ENCODE data around the gene NDUFAF4. TPM values are rescaled to one million over a fixed set of nuclear protein-coding genes. Genes with fewer than 3 reads are reported as not detected.

Gene NDUFAF4
- total and polyA plus RNA-seq, 2 of the 8 experiments (the other 6 are each of a cell fraction or from before 2014, with no cell fraction given) = 21.9 to 84.4 TPM

DNA sequence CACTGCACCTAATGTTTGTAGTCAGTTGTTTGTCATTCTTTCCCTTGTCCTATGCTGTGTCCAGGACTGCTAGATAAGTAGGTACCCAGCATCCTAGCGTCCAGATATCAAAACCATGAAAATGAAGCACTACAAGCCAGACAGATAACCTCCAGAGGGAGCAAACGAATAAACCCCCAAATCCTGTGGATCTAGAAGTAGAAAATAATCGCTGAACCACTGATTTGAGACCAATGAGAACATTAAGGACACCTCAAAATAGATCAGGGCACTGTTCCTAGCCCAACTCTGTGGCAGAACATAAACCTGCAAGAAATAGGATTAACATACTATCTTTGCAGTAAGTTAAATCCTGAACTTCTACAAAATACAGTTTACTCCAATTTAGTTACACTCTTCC lies 25.7 kb upstream of the NDUFAF4 start:
- H3K23me2 ChIP-seq (ENCODE audit: low read depth, low read length) = peaks cover 8% of the 10 kb centered on the region
- H4K91ac ChIP-seq (replicated peaks; ENCODE audit: insufficient read length, low read length) = no peak overlapping the region
- no peak overlapping the region for H3K18ac ChIP-seq (ENCODE audit: extremely low read depth, low read length)
- no peak overlapping the region for H2BK5ac ChIP-seq (ENCODE audit: low read depth, low read length)
- peak overlapping the region in 2 of 4 experiments; percentile 92 to 100; a peak in 3 of 8 replicates for H3K4me3 ChIP-seq (ENCODE audit: extremely low read depth in 1 of 4, insufficient read depth in 2 of 4, low read depth in 3 of 4, low read length in 4 of 4)
- ChIA-PET POLR2A (ENCODE audit: partially characterized antibody) (interaction anchor here (1.4 kb wide), 1 partner anchor 27 kb away, joined by 3 read pairs; no protein-coding TSS in a partner anchor), CTCF (ENCODE audit: partially characterized antibody) (interaction anchor here (2.9 kb wide), 2 partner anchors 24 to 135 kb away, joined by 9 to 26 read pairs; partner anchors contain the start of gene NDUFAF4)
- FAIRE-seq (no peak), DNase-seq (ENCODE audit: low read depth in 1 of 2, low spot score in 2 of 2) (no peak)
- H2BK120ac ChIP-seq (replicated peaks; ENCODE audit: low read depth, low read length) = no peak overlapping the region
- H3K9me3 ChIP-seq (ENCODE audit: insufficient read depth in 2 of 2, low read depth in 1 of 2, low read length in 1 of 2) = no peaks in the 10 kb centered on the region
- no peak overlapping the region for H3K14ac ChIP-seq (ENCODE audit: insufficient read length)
- H3K79me1 ChIP-seq (ENCODE audit: low read depth, low read length) = no peaks in the 10 kb centered on the region
- no peaks in the 10 kb centered on the region for H3K27me3 ChIP-seq (replicated peaks in 1 of 4; ENCODE audit: control insufficient read depth in 3 of 4, extremely low read depth in 1 of 4, insufficient read depth in 3 of 4, low read length in 3 of 4)
- H3K79me2 ChIP-seq (ENCODE audit: control insufficient read depth in 1 of 2, insufficient read depth in 2 of 2, low read length in 2 of 2) = no peaks in the 10 kb centered on the region
- WGBS, 2 experiments (ENCODE audit: extremely low coverage in 1 of 2, insufficient coverage in 1 of 2, insufficient read length in 1 of 2, insufficient replicate concordance in 2 of 2, low coverage in 1 of 2, low lambda C conversion rate in 2 of 2, missing lambda C conversion rate in 1 of 2) = 90% methylated on average over 3 of the region's 3 CpGs; no CpG with 5 or more reads in 1 of the 2 experiments
- H2AFZ ChIP-seq (ENCODE audit: low read length) = 0 out of 2 replicates have a peak overlapping the region, but pooled peaks have one; percentile 94
- H3K4me1 ChIP-seq (replicated peaks in 1 of 4; ENCODE audit: control insufficient read depth in 3 of 4, insufficient read depth in 4 of 4, low read length in 3 of 4) = peaks cover 0 to 7% (median 4%) of the 10 kb centered on the region in 4 experiments; a peak in 5 of 7 replicates
- H4K20me1 ChIP-seq (replicated peaks in 1 of 2; ENCODE audit: control insufficient read depth in 1 of 2, insufficient read depth in 2 of 2, low read length in 2 of 2) = no peaks in the 10 kb centered on the region
- H2BK20ac ChIP-seq (ENCODE audit: low read length) = no peak overlapping the region
- H3K4ac ChIP-seq (replicated peaks; ENCODE audit: insufficient read length, low read depth, low read length) = no peak overlapping the region
- H2BK12ac ChIP-seq (ENCODE audit: low read depth, low read length) = no peak overlapping the region
- no peaks in the 10 kb centered on the region for H3K36me3 ChIP-seq (ENCODE audit: control insufficient read depth in 2 of 4, insufficient read depth in 4 of 4, low read length in 3 of 4)
- H3K23ac ChIP-seq (ENCODE audit: insufficient read length) = no peak overlapping the region
- no peak overlapping the region for H2BK15ac ChIP-seq (ENCODE audit: low read length)
- H3K27ac ChIP-seq (ENCODE audit: low read depth, low read length) = no peak overlapping the region
- no peak overlapping the region for H4K5ac ChIP-seq (ENCODE audit: insufficient read length, low read depth, low read length)
- H3K9ac ChIP-seq (replicated peaks in 1 of 4; ENCODE audit: extremely low read depth in 1 of 4, low read depth in 3 of 4, low read length in 3 of 4) = no peak overlapping the region
- no peak overlapping the region for H3K56ac ChIP-seq (replicated peaks; ENCODE audit: insufficient read length, low read depth, low read length)
- no peak overlapping the region for H2AK5ac ChIP-seq (ENCODE audit: low read depth, low read length)
- peak overlapping the region in 1 of 2 experiments; percentile 93; a peak in 1 of 4 replicates for H3K4me2 ChIP-seq (ENCODE audit: insufficient read depth in 1 of 2, low read depth in 2 of 2, low read length in 2 of 2)
- H4K8ac ChIP-seq (ENCODE audit: extremely low read depth, insufficient read depth, low read length) = no peak overlapping the region
- TF ChIP-seq TEAD4 (IDR thresholded peaks at IDR 0.05; ENCODE audit: low read depth, low read length) (no peak), CHD2 (IDR thresholded peaks at IDR 0.05; ENCODE audit: low read length) (no peak), RBBP5 (IDR thresholded peaks at IDR 0.05; ENCODE audit: borderline replicate concordance, low read depth, low read length) (no peak), EGR1 (IDR thresholded peaks at IDR 0.05; ENCODE audit: borderline replicate concordance, low read depth, low read length) (no peak), CTBP2 (IDR thresholded peaks at IDR 0.05; ENCODE audit: borderline replicate concordance, insufficient read depth, insufficient read length, low read length) (no peak), SIRT6 (IDR thresholded peaks at IDR 0.05; ENCODE audit: low read length) (no peak), BACH1 (IDR thresholded peaks at IDR 0.05; ENCODE audit: low read length) (no peak), EZH2 (IDR thresholded peaks at IDR 0.05; ENCODE audit: low read depth, low read length, severe bottlenecking) (no peak), POU5F1 (IDR thresholded peaks at IDR 0.05; ENCODE audit: low read depth, low read length) (no peak)
- TF ChIP-seq, protein P1, sequence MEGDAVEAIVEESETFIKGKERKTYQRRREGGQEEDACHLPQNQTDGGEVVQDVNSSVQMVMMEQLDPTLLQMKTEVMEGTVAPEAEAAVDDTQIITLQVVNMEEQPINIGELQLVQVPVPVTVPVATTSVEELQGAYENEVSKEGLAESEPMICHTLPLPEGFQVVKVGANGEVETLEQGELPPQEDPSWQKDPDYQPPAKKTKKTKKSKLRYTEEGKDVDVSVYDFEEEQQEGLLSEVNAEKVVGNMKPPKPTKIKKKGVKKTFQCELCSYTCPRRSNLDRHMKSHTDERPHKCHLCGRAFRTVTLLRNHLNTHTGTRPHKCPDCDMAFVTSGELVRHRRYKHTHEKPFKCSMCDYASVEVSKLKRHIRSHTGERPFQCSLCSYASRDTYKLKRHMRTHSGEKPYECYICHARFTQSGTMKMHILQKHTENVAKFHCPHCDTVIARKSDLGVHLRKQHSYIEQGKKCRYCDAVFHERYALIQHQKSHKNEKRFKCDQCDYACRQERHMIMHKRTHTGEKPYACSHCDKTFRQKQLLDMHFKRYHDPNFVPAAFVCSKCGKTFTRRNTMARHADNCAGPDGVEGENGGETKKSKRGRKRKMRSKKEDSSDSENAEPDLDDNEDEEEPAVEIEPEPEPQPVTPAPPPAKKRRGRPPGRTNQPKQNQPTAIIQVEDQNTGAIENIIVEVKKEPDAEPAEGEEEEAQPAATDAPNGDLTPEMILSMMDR (IDR thresholded peaks at IDR 0.05; ENCODE audit: control extremely low read depth in 1 of 3, insufficient read depth in 1 of 3, low read depth in 1 of 3, low read length in 3 of 3) = no peak
- TF ChIP-seq, protein P2, sequence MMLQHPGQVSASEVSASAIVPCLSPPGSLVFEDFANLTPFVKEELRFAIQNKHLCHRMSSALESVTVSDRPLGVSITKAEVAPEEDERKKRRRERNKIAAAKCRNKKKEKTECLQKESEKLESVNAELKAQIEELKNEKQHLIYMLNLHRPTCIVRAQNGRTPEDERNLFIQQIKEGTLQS (IDR thresholded peaks at IDR 0.05; ENCODE audit: insufficient read depth, low read depth, low read length) = no peak

All from H1 (cell line).